NCI-H510A (cell line): ENCODE results near the gene PHYHIPL.

Source experiments
- DNase-seq: peaks from one replicate; lab custom pipeline; 2025; lab: John Stamatoyannopoulos, UW

Gene PHYHIPL

DNA sequence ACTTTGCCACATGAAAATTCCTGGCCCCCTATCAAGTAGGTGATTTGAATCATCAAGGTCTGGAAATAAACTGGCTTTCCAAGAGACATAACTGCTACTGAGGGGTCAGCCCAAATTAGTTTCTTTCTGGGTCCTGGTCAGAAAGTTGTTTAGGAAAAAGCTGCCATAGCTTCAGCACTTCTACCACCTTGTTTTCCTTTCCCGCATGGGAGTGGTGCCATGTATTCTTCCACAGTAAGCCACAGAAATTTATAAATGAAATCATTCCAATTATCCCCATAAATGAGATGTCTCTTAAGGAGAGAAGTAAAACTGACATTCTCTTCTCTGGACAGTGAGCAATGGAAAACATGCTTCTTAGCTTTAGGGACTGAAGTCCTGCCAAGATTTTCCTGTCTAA lies 80.8 kb downstream of the PHYHIPL start:
- DNase-seq: no peak

DNA sequence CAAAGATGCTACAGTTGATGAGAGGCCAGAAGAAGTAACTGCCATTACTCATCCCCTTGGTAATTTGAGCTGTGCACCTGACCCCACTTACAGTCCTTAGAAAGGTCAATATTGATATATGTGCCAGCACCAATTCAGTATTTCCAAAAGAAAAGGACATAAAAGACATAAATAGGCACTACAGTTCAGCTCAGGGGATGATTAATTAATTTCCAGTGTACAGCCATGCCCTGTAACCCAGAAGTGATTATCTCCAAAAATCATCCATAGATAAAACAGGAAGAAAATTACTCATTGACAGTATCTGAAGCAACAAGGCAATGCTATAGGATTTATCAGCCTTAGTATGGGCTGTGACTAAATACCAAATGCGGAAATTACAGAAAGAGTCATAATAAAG lies 82.4 kb downstream of the PHYHIPL start:
- DNase-seq: no peak

DNA sequence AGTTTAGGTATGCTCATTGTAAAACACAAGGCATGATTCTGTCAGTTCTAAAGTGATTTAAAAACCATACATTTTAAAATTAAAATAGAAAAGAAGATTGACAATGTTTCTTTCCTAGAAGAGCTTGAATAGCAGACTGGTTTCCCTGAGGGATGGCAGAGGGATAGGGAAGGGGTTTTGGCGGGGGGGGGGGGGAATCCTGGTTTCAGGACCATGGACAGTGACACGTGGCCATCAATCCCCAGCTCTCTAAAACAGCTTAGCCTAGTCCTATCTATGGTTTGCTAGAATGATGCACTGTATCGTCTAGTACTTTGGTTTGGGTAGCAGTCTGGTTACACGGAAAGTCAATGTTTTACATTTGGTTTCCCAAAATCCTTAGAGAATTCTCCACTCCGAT lies 88.7 kb downstream of the PHYHIPL start:
- DNase-seq: no peak

DNA sequence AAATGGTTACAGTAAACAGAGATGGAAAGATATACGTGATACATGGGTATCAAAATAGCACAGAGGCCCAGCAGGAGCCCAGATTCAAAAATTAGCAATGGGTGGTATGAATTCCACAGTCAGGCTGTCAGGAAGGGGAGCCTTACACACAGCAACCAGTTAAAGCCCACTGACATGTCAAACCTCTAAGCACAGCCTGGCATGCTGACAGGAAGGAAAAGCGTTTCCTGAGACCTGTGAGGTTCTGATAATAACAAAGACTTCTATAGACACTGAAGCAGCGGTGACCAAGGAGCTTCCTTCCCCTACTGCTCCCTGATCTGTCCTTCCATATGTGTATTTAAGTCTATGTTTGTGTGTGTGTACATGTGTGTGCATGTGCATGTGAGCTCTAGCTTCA lies 89.9 kb downstream of the PHYHIPL start:
- no peak for DNase-seq

DNA sequence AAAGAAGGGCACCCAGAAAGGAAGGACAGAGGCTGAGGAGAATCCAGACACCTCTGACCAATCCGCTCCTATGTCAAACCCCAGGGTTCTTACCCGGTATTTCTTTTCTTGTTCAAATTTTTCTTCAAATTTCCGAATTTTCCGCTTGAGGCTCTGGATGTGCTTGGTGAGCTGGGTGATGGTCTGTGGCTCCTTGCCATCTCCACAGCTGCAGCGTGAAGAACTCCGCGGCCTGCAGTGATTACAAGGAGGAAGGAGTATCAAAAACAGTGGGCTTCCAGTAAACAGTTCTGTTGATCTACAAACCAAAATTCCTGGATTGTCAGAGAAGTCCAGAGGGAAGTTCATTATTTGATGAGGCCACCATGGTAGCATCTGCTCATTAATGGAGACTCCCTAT lies 92.0 kb downstream of the PHYHIPL start:
- DNase-seq: no peak

DNA sequence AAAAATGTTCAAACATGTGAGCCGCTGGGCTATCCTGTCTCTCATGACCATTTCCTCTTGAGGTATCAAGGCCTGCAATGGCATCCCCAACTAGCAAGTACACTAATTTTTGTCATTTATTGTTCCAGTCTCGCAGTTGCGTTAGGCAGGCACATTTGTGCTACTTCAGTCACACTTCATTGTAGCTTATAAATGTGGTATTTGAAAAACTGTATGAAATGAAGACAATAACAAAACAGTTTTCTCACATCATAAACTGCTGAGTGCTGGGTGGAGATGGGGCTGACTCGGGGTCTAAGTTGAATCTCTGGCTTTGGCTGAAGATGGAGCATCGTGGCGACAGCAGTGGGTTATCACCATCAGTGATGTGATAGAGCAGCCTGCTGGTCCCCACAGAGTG lies 93.2 kb downstream of the PHYHIPL start:
- DNase-seq: no peak

DNA sequence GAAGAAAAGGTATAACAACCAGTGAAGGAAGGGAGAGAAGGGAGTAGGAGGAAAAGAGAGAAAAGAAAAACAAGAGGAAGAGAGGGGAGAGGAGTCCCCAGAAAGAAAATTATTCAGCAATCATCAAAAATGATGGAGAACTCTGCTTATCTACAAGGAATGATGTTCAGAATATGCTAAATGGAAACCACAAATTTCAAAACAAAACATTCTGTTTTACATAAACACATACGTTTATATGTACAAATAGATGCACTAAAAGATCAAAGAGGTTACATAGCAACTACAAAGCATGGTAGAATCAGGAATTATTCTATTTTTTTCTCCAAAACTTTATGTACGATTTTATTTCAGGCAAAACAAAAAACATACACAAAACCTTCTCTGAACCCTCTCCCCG lies 94.0 kb downstream of the PHYHIPL start:
- no peak for DNase-seq

DNA sequence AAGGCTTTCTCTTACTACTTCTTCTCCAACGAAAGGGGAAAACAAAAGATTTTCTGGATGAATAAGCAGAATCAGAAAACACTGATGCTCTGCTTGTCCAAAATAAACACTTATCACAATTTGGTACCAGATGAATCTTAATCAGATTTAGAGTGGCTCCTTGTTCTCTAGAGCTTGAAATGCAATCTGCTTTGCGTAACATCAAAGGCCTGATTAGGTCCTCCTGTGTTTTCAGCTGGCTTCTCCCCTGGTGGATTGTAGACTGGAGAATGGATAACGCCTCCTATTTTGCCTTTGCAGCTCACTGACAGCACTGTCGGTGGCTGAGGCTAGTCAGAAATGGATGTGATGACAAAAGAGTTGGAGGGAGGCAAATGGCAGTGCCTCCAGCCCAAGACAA lies 94.7 kb downstream of the PHYHIPL start:
- DNase-seq: peak; percentile 32

DNA sequence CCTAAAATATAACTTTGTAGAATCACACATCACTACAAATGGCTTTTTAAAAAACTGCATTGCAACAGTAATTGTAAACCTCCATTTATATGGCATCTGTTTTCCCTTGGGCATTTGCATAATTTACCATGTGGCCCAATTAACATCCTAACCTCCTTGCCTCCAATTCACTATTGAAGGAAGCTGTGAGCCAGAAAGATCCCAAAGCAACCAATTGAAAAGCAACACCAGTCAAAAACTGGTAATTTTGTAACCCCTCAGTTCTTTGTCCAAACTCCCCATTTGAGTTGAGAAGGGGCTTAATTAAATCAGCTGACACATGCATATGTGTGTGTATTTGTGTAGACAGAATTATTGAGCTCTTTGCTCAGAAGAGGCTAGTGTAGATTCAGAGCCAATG lies 95.6 kb downstream of the PHYHIPL start:
- DNase-seq: no peak

DNA sequence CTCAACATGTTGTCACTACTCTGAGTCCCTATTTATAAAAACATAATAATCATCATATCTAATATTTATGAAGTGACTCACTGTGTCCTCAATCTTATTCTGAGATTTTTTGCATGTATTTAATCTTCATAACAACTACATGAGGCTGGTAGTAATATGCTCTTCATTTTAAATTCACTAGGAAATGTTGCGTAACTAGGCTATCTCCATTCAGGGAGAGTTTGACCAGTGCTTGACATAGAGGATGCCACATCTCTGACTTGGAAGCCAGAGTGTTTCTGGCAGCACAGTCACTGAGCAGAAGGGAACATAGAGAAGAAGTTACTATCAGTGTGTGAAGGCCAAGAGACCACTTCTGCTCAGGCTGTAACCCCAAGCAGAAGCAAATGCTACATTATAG lies 97.0 kb downstream of the PHYHIPL start:
- no peak for DNase-seq

DNA sequence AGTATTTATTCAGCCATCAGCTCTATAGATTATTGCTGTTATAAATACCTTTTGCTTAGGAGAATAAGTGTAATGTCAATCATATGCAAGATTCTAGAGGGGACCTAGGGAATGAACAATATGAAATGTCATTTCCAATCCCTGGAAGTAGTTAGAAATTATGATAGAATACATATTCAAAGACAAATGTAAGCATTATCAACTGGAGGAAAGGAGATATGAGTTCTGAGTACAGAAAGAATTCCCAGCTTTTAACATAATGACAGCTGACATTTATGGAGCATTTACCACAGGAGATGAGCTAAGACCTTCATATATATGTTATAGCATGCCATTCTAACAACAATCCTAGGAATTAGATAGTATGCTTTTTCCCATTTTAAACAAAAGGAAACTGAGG lies 99.7 kb downstream of the PHYHIPL start:
- no peak for DNase-seq

DNA sequence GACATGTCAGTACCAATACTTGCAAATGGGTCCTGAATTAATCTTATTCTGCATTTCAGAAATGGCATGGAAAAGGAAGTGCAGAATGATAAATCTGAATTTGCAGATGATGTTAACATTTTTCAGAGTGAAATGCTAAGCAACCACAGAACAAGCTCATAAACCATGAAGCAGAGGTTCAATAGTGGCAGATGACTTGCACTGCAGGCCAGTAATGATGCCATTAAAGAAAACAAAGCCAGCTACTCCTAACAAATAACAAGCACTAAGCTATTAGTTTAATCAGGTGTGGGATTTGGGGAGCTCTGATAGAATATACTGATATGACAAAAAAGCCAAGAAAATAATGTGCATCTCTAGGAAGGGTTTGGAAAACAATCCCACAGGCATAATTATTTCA lies 100.5 kb downstream of the PHYHIPL start:
- no peak for DNase-seq

DNA sequence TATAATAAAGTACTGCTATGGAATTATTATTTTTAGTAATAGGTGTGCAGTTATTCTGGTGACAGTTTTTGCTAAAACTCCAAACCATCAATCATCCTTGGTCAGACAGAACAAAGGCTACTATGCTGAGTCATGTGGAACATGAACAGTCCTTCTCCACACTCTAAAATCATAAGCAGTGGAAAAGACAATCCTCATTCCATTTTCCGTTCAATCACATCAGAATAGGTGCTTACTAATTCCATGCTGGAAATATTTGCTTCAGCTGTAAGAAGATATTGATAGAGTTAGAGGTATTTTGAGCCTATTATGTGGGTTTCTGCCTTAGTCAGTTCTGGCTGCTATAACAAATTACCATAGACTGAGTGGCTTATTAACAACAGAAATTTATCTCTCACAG lies 103.0 kb downstream of the PHYHIPL start:
- no peak for DNase-seq

DNA sequence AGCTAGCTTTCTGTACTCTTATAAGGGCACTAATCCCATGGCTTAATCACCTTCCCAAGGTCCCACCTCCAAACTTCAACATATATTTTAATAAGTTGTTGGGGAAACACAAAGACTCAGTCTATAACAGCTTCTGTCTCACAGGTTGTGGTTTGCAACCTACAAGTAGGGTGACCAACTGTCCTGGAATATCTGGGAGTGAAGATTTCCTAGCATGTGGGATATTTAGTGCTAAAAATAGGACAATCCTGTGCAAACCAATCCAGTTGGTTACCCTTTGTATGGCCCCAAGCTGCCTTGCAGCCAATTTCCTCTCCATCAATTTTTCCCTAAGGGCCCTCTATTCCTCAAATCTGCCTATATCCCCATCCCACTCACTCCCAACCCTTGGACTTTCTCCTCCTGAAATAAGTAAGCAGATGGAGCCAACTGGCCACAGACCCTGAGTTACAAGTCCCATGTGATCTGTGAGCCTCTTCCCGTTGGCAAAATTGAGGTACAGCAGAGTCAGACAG lies 103.6 kb downstream of the PHYHIPL start:
- DNase-seq: no peak

DNA sequence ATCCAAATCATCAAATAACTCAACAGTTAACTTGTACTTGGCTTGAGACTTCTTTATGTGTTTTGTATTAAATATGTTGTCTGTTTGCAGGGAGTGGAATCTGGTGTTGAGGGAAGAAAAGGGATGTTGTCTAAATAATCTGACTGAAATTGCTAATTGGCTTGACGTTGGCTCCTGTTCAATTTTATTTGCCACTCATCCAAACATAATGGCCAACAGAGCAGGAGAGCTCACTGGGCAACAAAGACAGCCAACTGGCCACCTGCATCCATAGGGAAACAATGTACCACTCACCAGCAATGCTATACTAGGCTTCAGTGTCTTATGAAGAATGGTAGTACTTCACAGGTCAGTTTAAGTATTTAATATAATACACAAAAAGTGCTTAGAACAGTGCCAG lies 105.4 kb downstream of the PHYHIPL start:
- no peak for DNase-seq

DNA sequence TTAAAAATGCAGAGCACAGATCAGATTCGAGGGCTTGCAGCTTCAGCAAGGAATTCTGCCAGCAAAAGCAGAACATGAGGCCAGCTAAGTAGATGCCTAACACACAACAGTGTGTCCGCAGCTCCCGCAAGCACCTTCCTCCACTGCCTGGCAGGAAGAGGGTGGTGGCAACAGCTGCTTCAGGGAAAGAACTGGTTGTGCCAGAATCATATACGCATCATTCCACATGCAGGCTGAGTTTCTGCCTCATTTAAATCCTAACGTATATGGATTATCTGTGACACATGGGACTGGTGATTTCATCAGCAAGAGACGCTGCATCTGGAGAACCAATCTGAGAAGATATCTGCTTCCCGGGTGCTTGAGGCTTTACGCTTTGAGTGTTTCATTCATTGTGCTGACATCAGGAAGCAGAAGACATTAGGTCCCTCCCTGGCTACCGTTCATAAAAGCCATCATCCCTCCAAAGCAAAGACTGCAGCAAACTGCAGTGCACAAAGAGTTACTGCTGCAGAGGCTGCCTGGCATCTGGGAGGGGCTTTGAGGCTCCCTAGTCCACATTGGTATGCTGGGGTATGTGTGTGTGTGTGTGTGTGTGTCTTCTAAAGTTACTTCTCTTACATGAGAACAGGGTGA lies 107.1 kb downstream of the PHYHIPL start:
- peak; percentile 77 for DNase-seq

DNA sequence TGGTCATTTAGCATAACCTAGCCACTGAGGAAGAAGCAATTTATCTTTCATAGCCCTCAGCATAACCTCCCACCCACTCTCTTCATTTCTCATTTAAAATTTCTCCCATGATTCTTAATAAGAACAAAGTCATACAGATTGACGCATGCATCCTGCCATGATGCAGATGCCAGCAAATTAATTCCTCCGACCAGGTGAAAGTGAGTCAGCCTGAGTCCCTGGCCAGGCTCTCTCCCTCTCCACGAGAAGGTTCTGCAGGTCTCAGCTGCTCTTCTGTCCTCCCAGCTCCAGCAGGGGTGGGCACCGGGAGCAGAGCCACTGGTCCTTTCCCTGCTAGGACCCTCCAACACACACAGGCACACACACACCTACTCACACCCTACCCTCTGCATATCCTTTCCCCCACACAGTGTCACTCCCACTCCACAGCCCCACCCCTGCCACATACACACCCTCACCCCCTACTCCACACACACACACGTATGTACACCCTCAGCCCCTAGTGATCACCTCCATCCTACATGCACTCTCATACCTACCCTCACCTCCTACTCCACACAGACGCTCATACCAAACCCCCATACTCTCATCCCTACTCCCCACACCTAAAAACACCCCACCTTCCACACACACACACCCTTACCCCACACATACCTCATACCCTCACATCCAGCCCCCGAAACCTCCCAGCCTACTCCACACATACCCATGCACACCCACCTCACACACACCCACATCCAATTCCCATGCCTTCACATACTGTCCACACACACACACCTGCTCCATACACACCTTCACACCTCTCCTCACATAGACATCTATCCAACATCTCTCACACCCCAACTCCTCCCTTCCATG lies 107.9 kb downstream of the PHYHIPL start:
- DNase-seq: no peak

DNA sequence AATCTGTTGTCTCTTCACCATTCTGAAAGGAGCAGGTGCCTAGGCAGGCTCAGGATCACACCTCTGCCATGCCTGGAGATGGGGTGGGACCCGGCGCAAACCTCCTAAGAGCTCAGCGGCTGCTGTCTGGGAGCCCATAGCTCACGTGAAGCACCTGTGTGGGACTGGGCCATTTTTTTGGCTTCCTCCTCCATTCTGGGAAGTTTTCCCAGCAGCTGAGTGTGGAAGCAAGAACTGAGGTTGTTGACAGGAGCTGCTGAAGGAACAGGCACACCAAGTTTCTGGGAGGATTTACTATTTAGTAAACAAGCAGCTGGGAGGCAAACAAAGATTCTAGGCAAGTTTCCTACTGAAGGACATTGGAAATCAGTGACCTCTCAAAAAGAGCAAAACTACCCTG lies 108.6 kb downstream of the PHYHIPL start:
- no peak for DNase-seq

DNA sequence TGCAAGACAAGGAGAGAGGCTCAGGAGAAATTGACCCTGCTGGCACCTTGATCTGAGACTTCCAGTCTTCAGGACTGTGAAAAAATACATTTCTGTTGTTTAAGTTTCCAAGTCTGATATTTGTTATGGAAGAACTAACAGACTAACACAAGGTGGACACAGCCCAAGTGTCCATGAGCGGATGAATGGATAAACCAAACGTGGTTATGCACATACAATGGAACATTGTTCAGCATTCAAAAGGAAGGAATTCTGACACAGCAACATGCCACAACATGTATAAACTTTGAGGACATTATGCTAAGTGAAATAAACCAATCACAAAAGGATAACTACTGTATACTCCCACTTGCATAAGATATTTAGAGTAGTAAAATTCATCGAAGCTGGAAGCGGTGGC lies 109.4 kb downstream of the PHYHIPL start:
- DNase-seq: no peak

DNA sequence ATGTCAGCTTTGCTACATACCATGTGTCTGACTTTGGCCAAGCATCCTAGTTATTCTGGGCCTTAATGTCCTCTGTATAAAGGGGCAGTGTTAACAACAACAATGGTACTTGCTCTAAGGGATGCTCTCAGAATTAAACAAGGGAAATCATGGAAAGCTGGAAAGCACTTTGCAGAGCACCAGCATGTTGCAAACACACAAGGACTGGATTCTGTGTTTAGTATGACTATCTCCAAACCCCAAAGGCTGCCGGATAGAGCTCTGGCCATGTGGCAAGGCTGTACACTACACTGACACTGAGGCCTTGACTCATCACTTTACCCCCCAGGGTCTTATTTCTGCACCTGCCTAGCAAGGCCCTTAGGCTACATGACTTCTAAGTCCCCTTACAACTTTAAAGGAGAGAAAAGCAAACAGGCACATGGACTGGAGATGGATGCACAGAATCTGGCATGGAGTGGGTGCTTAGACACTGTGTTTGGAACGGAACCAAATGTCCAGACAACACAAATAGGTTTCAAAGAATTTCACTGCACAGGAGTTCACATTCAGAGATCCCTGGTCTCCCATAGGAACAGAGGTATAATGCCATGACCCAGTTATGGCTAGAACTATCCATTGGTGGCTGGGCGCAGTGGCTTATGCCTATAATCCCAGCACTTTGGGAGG lies 111.3 kb downstream of the PHYHIPL start:
- no peak for DNase-seq

DNA sequence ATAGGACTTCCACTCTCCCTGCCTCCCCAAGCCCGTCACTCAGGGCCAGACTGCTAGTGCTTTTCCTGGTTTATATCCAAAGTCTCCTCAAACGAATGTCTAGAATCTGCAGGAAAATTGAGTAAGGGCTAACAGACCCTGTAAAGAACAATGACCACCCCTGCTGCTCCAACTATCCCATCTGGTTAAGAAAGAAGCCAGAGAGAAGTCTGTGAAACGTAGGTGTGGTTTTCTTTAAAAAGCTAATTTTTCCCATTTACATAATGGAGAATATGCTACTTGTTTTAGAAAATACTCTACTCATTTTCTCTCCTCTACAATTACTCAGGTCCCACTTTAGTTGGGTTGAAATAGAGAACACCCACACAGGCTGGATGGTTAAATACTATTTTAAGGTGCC lies 113.4 kb downstream of the PHYHIPL start:
- no peak for DNase-seq

DNA sequence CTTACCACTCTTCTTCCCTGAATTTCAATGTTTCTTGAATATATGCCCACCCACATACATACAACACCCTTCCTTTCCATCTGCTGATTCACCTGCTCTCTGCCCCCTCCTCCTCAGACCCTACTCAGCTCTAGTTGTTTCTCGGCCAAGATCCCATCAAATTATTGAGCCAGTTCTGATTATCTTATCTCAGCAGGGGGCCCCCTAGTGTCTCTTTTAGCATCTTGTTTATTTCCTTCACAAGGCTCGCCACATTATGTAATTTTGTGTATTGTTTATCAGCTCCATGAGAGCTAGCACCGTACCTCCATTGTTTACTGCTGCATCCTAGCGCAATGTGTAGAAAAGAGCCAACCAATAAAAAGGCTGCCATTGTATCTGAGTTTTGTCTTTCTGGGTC lies 114.0 kb downstream of the PHYHIPL start:
- DNase-seq: no peak
